Activated T-cell treated with anti-CD3 and anti-CD28 coated beads, Interleukin-2, amount 50 U/mL, for 4 hours (primary cell): ENCODE measurements around the gene SMAD1. TPM values are rescaled to one million over a fixed set of nuclear protein-coding genes. Genes with fewer than 3 reads are reported as not detected.
"Not testable (repeated sequence)": the region's sequence is repeated elsewhere in the genome, so short reads cannot be mapped to it uniquely, and the experiment has no call there.

Source experiments
- ATAC-seq, 2 donors: fragments of 200-7000 bp; cut with Tn5 transposase; one replicate each; pipeline ENCODE4 v1.10.0; 2021
- DNase-seq: peaks from one replicate; pipeline ENCODE4 v3.0.0-alpha.2; 2020
- H3K27me3 Mint-ChIP-seq: one replicate; pipeline ENCODE4 v1.8.0; 2021; ENCODE audit warnings: low read depth, mixed read lengths
- H3K36me3 Mint-ChIP-seq: one replicate; pipeline ENCODE4 v1.8.0; 2022; ENCODE audit warnings: mixed read lengths; ENCODE audit not compliant: insufficient read depth
- H3K4me1 Mint-ChIP-seq: one replicate; pipeline ENCODE4 v1.8.0; 2021; ENCODE audit warnings: low read depth, mixed read lengths
- H3K4me3 Mint-ChIP-seq: one replicate; pipeline ENCODE4 v1.8.0; 2021; ENCODE audit warnings: mild to moderate bottlenecking, moderate library complexity, mixed read lengths
- H3K9me3 Mint-ChIP-seq: one replicate; pipeline ENCODE4 v1.8.0; 2021; ENCODE audit warnings: mixed read lengths
- total RNA-seq, 3 donors: library from RNA; stranded (reverse); gene quantifications; one replicate each; pipeline ENCODE4 v1.2.1, GENCODE V29; 2021

SMAD1 gene
- total RNA-seq, 3 donors from 2014 or later: 1.9 to 2.4 (median 2.3) TPM

GRCh38 chr4:145580906-145581305 lies 99.3 kb downstream of the SMAD1 start:
- Mint-ChIP-seq H3K4me3 (no peak overlapping the region), H3K9me3 (no peaks in the 10 kb centered on the region), H3K36me3 (no peaks in the 10 kb centered on the region), H3K4me1 (no peaks in the 10 kb centered on the region), H3K27me3 (peaks cover 8% of the 10 kb centered on the region)
- ATAC-seq: no peak
- no peak for DNase-seq

- Mint-ChIP-seq H3K4me3 (no peak overlapping the region), H3K27me3 (peaks cover 8% of the 10 kb centered on the region), H3K9me3 (no peaks in the 10 kb centered on the region), H3K36me3 (no peaks in the 10 kb centered on the region), H3K4me1 (no peaks in the 10 kb centered on the region)
- DNase-seq (no peak), ATAC-seq (no peak)
Measured at GRCh38 chr4:145583191-145584055, 101.8 kb downstream of the SMAD1 start.

DNA sequence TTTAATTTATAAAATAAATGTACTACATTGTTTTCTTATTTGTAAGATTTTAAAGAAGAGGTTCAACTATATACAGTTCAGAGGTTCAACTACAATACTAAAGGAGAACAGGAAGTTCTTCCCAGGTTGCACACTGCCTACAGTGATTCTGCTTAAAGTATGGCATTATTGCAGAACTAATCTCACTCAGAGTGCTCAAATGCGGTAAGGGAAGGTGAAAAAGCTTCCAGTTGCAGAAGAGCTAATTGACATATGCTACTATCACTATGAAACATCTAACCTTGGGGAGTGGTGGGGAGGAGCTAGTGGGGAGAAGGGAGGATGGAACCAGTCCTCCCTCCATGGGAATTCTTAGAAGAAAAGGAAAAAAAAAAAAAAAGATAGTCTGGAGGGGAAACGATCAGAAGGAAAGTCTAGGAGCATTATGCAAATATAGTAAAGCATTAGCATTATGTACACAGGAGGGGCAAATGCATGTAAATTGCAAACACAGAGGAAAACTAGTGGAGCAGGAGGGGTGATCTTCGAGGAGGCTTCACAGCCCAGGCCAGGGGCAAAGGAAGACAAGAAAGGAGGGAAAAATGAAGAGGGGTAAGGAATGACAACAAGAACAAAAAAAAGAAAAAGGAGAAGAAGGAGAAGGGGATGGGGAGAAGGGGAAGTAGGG lies 105.6 kb downstream of the SMAD1 start:
- peaks cover 6% of the 10 kb centered on the region for H3K27me3 Mint-ChIP-seq
- H3K36me3 Mint-ChIP-seq: no peaks in the 10 kb centered on the region
- DNase-seq (no peak), ATAC-seq (no peak)
- no peak overlapping the region for H3K4me3 Mint-ChIP-seq
- H3K4me1 Mint-ChIP-seq: no peaks in the 10 kb centered on the region
- peaks cover 3% of the 10 kb centered on the region for H3K9me3 Mint-ChIP-seq

GRCh38 chr4:145589381-145589780 lies 107.7 kb downstream of the SMAD1 start:
- H3K27me3 Mint-ChIP-seq: peaks cover 20% of the 10 kb centered on the region
- DNase-seq, H3K9me3 Mint-ChIP-seq, H3K4me3 Mint-ChIP-seq, ATAC-seq, H3K36me3 Mint-ChIP-seq, H3K4me1 Mint-ChIP-seq: not testable (repeated sequence)

DNA sequence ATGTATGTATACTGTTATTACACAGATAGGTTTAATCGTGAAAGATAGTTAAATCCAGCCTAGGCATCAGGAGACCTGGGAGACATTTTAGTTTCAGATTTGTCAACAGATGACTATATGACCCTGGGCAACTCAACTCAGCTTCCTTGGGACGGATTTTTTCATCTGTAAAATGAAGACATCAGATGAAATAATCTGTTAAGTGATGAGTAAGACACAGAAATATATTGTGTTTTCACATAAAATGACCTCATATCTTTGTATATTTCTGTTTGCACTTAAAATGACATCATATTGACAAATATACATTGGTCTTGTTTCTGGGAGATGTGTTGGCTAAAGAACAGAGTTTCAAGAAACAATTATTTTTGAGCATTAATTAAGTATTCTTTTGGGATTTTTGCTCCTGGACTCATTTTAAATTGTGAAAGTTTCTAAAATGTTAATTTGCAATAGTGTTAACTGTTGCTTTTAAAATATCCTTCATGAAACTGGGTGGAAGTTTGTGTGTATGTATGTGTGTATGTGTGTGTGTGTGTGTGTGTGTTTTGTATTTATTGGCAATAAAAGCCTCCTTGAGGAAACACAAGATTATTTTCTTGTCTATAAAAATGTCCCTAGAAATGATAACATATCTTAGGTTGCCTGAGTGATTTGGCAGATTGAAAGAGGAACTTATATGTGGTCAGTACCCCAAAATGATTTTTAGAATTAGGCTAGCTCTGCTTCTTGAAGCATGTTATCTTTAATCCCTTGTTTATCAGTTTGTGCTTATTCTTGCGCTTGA lies 108.5 kb downstream of the SMAD1 start:
- H3K4me1 Mint-ChIP-seq: no peaks in the 10 kb centered on the region

DNA sequence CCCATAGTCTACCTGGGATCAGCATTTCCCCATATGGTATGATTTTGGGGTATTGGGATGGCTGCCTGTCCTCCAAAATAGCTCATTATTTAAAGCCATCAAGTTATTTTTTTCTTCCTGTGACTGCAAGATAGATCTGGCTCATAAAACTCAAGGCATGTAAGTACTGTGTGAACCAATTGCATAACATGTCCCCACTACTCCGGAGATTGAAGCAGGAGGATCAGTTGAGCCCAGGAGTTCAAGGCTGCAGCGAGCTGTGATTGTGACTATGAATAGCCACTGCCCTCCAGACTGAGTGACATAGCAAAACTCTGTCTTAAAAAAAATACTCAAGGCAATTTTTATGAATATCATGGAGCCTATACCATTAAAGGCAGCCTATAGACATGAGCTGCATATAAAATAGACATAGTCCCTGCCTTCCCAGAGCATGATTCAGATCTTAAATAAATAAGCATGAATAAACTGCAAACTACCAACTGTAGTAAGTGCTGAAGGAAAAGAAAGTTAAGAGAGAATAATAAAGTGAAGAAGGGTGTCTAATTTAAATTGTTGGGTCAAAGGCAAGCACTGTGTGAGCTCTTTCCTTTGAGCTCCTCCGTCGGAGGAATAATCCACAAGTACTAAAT lies 120.6 kb downstream of the SMAD1 start:
- H3K9me3 Mint-ChIP-seq: peaks cover 17% of the 10 kb centered on the region
- no peaks in the 10 kb centered on the region for H3K4me1 Mint-ChIP-seq
- no peak for ATAC-seq
- peaks cover 12% of the 10 kb centered on the region for H3K27me3 Mint-ChIP-seq
- no peaks in the 10 kb centered on the region for H3K36me3 Mint-ChIP-seq
- no peak overlapping the region for H3K4me3 Mint-ChIP-seq
- DNase-seq: no peak

More for the DNA sequence above, 108.5 kb downstream of the SMAD1 start:
- Mint-ChIP-seq H3K4me3 (no peak overlapping the region), H3K27me3 (peaks cover 23% of the 10 kb centered on the region), H3K36me3 (no peaks in the 10 kb centered on the region), H3K9me3 (peaks cover 3% of the 10 kb centered on the region)
- DNase-seq: no peak
- no peak for ATAC-seq

- H3K4me3 Mint-ChIP-seq: no peak overlapping the region
- peaks cover 17% of the 10 kb centered on the region for H3K9me3 Mint-ChIP-seq
- peaks cover 3% of the 10 kb centered on the region for H3K4me1 Mint-ChIP-seq
- ATAC-seq (no peak), DNase-seq (no peak)
- H3K36me3 Mint-ChIP-seq: no peaks in the 10 kb centered on the region
- H3K27me3 Mint-ChIP-seq: peaks cover 10% of the 10 kb centered on the region
Measured at GRCh38 chr4:145605941-145606340, 124.3 kb downstream of the SMAD1 start.

Other genes with a start within 250 kb of the SMAD1 start
- 10 to 100 TPM; 13.9 to 16.6 (median 14.6) TPM for gene MMAA, start 137.5 kb downstream of the SMAD1 start, total RNA-seq
- not detected for gene C4orf51, start 198.3 kb downstream of the SMAD1 start, total RNA-seq